ENCODE data around the gene MRGPRF. TPM values are rescaled to one million over a fixed set of nuclear protein-coding genes. Genes with fewer than 3 reads are reported as not detected.

Gene MRGPRF
- total RNA-seq, 1 experiment from 2014 or later: 0.76 TPM

- peaks cover 10 to 16% of the 10 kb centered on the region in 2 experiments; a peak in 3 of 4 replicates for H3K4me1 ChIP-seq (ENCODE audit: control insufficient read depth in 1 of 2, insufficient read depth in 2 of 2, low read length in 2 of 2)
- no TSS peak for BruUV-seq (replicated peaks)
- H3K9ac ChIP-seq (ENCODE audit: low read length): no peak overlapping the region
- ChIA-PET RAD21 (ENCODE audit: low non-redundant PET in 1 of 2, low total read pairs in 2 of 2, uncharacterized antibody in 2 of 2, unreplicated experiment in 2 of 2) (no interaction called here), CTCF (no interaction called here), POLR2A (no interaction called here)
- H3K4me3 ChIP-seq (replicated peaks in 1 of 2; ENCODE audit: low read depth in 1 of 2, low read length in 2 of 2): no peak overlapping the region
- no peak overlapping the region for H2AFZ ChIP-seq (ENCODE audit: low read depth, low read length, poor library complexity, severe bottlenecking)
- H3K9me3 ChIP-seq (ENCODE audit: control insufficient read depth in 1 of 2, insufficient read depth in 1 of 2, low read depth in 1 of 2, low read length in 2 of 2): no peaks in the 10 kb centered on the region
- no peak overlapping the region for H3K27ac ChIP-seq (ENCODE audit: low read depth, low read length)
- no peaks in the 10 kb centered on the region for H3K27me3 ChIP-seq (ENCODE audit: insufficient read depth, low read length)
- no peaks in the 10 kb centered on the region for H3K9me2 ChIP-seq (ENCODE audit: insufficient read depth)
- intact Hi-C loops (cut with micrococcal nuclease): no loop called here
- DNase-seq (ENCODE audit: low read depth, low spot score) (no peak), ATAC-seq (no peak)
- H3K79me2 ChIP-seq (ENCODE audit: insufficient read depth, low read length): peaks cover 41% of the 10 kb centered on the region
- TF ChIP-seq SP1 (IDR thresholded peaks at IDR 0.05; ENCODE audit: low read depth): no peak
- TF ChIP-seq ZNF274 (IDR thresholded peaks at IDR 0.05; ENCODE audit: low read depth, low read length): no peak
- TF ChIP-seq CEBPB (IDR thresholded peaks at IDR 0.05; ENCODE audit: low read depth): no peak
- TF ChIP-seq, protein P1, sequence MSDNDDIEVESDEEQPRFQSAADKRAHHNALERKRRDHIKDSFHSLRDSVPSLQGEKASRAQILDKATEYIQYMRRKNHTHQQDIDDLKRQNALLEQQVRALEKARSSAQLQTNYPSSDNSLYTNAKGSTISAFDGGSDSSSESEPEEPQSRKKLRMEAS (IDR thresholded peaks at IDR 0.05): no peak
- TF ChIP-seq YY1 (IDR thresholded peaks at IDR 0.05; ENCODE audit: extremely low read depth, insufficient replicate concordance, low read depth, low read length): no peak
- TF ChIP-seq EZH2 (IDR thresholded peaks at IDR 0.05): no peak
- TF ChIP-seq CTCF (IDR thresholded peaks at IDR 0.05 in 2 of 3, conservative IDR thresholded peaks at IDR 0.05 in 1 of 3; ENCODE audit: borderline replicate concordance in 1 of 3, insufficient read depth in 1 of 3, low read depth in 2 of 3, low read length in 2 of 3): no peak
- TF ChIP-seq, protein P2, sequence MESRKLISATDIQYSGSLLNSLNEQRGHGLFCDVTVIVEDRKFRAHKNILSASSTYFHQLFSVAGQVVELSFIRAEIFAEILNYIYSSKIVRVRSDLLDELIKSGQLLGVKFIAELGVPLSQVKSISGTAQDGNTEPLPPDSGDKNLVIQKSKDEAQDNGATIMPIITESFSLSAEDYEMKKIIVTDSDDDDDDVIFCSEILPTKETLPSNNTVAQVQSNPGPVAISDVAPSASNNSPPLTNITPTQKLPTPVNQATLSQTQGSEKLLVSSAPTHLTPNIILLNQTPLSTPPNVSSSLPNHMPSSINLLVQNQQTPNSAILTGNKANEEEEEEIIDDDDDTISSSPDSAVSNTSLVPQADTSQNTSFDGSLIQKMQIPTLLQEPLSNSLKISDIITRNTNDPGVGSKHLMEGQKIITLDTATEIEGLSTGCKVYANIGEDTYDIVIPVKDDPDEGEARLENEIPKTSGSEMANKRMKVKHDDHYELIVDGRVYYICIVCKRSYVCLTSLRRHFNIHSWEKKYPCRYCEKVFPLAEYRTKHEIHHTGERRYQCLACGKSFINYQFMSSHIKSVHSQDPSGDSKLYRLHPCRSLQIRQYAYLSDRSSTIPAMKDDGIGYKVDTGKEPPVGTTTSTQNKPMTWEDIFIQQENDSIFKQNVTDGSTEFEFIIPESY (IDR thresholded peaks at IDR 0.05; ENCODE audit: extremely low read depth, insufficient replicate concordance, low read length): no peak
- TF ChIP-seq RAD21 (IDR thresholded peaks at IDR 0.05; ENCODE audit: low read depth): no peak
- TF ChIP-seq EGR1 (IDR thresholded peaks at IDR 0.05; ENCODE audit: low read depth): no peak
- TF ChIP-seq CBX3 (IDR thresholded peaks at IDR 0.05; ENCODE audit: low read depth): no peak
- no peak for TF ChIP-seq SRF (IDR thresholded peaks at IDR 0.05; ENCODE audit: low read depth)
- H4K20me1 ChIP-seq (ENCODE audit: insufficient read depth): no peaks in the 10 kb centered on the region
- H3K36me3 ChIP-seq (ENCODE audit: control insufficient read depth in 1 of 2, insufficient read depth in 2 of 2, low read length in 2 of 2): no peaks in the 10 kb centered on the region
- no peak overlapping the region for H3K4me2 ChIP-seq (ENCODE audit: low read length)
These were observed 38.6 kb upstream of the MRGPRF start for GRCh38 chr11:69051381-69052342.
